Ascending aorta (tissue), 2 donors: ENCODE data around the gene ACCS. TPM values are rescaled to one million over a fixed set of nuclear protein-coding genes. Genes with fewer than 3 reads are reported as not detected.

Source experiments
- DNase-seq, 2 donors: peaks; one replicate each; pipeline ENCODE4 v3.0.0-alpha.2; 2019; ENCODE audit warnings: low spot score in 2 of 2
- H3K27ac ChIP-seq, 2 donors: fragments of 200-600 bp; sonication (generic); one replicate each; pipeline ENCODE4 v1.5.1; 2016 to 2017; ENCODE audit warnings: mild to moderate bottlenecking in 1 of 2
- H3K27me3 ChIP-seq: fragments of 200-600 bp; sonication (generic); one replicate; pipeline ENCODE4 v1.5.1; 2017
- H3K36me3 ChIP-seq, 2 donors: fragments of 200-600 bp; sonication (generic); one replicate each; pipeline ENCODE4 v1.5.1; 2016
- H3K4me1 ChIP-seq, 2 donors: fragments of 200-600 bp; sonication (generic); one replicate each; pipeline ENCODE4 v1.5.1; 2016 to 2017; ENCODE audit warnings: mild to moderate bottlenecking in 1 of 2
- H3K4me3 ChIP-seq, 2 donors: fragments of 200-600 bp; sonication (generic); one replicate each; pipeline ENCODE4 v1.5.1; 2016 to 2017; ENCODE audit warnings: mild to moderate bottlenecking in 1 of 2
- H3K9me3 ChIP-seq, 2 donors: fragments of 200-600 bp; sonication (generic); one replicate each; pipeline ENCODE4 v1.5.1; 2016
- CTCF ChIP-seq, 3 experiments: fragments of 200-600 bp in 2 of 3; fragments of 450-650 bp in 1 of 3; sonication (generic) in 2 of 3; IDR thresholded peaks; one replicate each; pipeline ENCODE4 v1.5.1; 2016 to 2019; ENCODE audit warnings: antibody characterized with exemption in 3 of 3, mild to moderate bottlenecking in 1 of 3, moderate library complexity in 1 of 3
- intact Hi-C: fragments of 100-400 bp; cut with DNase I; formaldehyde crosslinking; loops from one replicate; pipeline ENCODE4 v1.15.1; 2023
- total RNA-seq: library from RNA; depleted of rRNA; stranded (reverse); fragments of >200 nt; gene quantifications from one replicate; pipeline ENCODE4 v1.1.0, GENCODE V29; 2016

ACCS gene
- total RNA-seq, 1 donor from 2014 or later, result 8.5 TPM

GRCh38 chr11:44071157-44071556, 5.1 kb downstream of the ACCS start:
- peaks cover 36 to 45% of the 10 kb centered on the region in 2 donors for H3K36me3 ChIP-seq
- no peak overlapping the region for H3K27ac ChIP-seq
- DNase-seq, result no peak
- H3K9me3 ChIP-seq, result no peaks in the 10 kb centered on the region
- intact Hi-C loops, result no loop called here
- no peaks in the 10 kb centered on the region for H3K27me3 ChIP-seq
- TF ChIP-seq CTCF (IDR thresholded peaks at IDR 0.05), result no peak
- no peak overlapping the region for H3K4me3 ChIP-seq
- peaks cover 0 to 5% of the 10 kb centered on the region in 2 donors for H3K4me1 ChIP-seq

GRCh38 chr11:44072757-44073658, 6.9 kb downstream of the ACCS start:
- TF ChIP-seq CTCF (IDR thresholded peaks at IDR 0.05), result no peak
- intact Hi-C loops, result no loop called here
- Histone ChIP-seq H3K9me3 (no peaks in the 10 kb centered on the region), H3K36me3 (peaks cover 36 to 53% of the 10 kb centered on the region in 2 donors), H3K4me3 (no peak overlapping the region), H3K27me3 (no peaks in the 10 kb centered on the region), H3K27ac (no peak overlapping the region), H3K4me1 (no peaks in the 10 kb centered on the region)
- no peak for DNase-seq

- TF ChIP-seq CTCF (IDR thresholded peaks at IDR 0.05), result no peak
- no peak overlapping the region for H3K27ac ChIP-seq
- H3K36me3 ChIP-seq, result peaks cover 34 to 60% of the 10 kb centered on the region in 2 donors
- intact Hi-C loops, result no loop called here
- H3K9me3 ChIP-seq, result no peaks in the 10 kb centered on the region
- no peaks in the 10 kb centered on the region for H3K27me3 ChIP-seq
- H3K4me3 ChIP-seq, result no peak overlapping the region
- H3K4me1 ChIP-seq, result no peaks in the 10 kb centered on the region
- DNase-seq, result no peak
These were observed 12.7 kb downstream of the ACCS start for GRCh38 chr11:44078794-44079193.

- DNase-seq, result no peak
- Histone ChIP-seq H3K27ac (no peak overlapping the region), H3K36me3 (peaks cover 30 to 64% of the 10 kb centered on the region in 2 donors), H3K4me1 (no peaks in the 10 kb centered on the region), H3K27me3 (no peaks in the 10 kb centered on the region), H3K4me3 (no peak overlapping the region), H3K9me3 (no peaks in the 10 kb centered on the region)
- TF ChIP-seq CTCF (IDR thresholded peaks at IDR 0.05), result no peak
- intact Hi-C loops, result no loop called here
These were observed 13.3 kb downstream of the ACCS start for GRCh38 chr11:44079376-44079775.

GRCh38 chr11:44080951-44081350, 14.9 kb downstream of the ACCS start:
- Histone ChIP-seq H3K27me3 (no peaks in the 10 kb centered on the region), H3K9me3 (no peaks in the 10 kb centered on the region), H3K4me3 (no peak overlapping the region), H3K36me3 (peaks cover 16 to 51% of the 10 kb centered on the region in 2 donors), H3K4me1 (no peaks in the 10 kb centered on the region), H3K27ac (no peak overlapping the region)
- intact Hi-C loops, result no loop called here
- no peak for DNase-seq
- TF ChIP-seq CTCF (IDR thresholded peaks at IDR 0.05), result no peak
